Activated CD8-positive, alpha-beta T cell treated with anti-CD3 and anti-CD28 coated beads, Interleukin-2, amount 10 ng/mL, durations not matched to agents 7 days and 5 days (primary cell): ENCODE data around the gene ZMIZ1. TPM values are rescaled to one million over a fixed set of nuclear protein-coding genes. Genes with fewer than 3 reads are reported as not detected.

Experiments
- ATAC-seq: fragments of 150-1000 bp; cut with Tn5 transposase; one replicate; pipeline ENCODE4 v1.10.0; 2021; ENCODE audit warnings: moderate library complexity
- CTCF ChIA-PET: fragments of 350-600 bp; sonication (Branson Sonifier 250); formaldehyde crosslinking; loops from one replicate; lab custom pipeline; 2021; ENCODE audit warnings: antibody characterized with exemption; lab: Charles Lee
- POLR2A ChIA-PET: fragments of 350-600 bp; sonication (Branson Sonifier 250); formaldehyde crosslinking; loops from one replicate; lab custom pipeline; 2021; ENCODE audit warnings: antibody characterized with exemption; lab: Charles Lee
- DNase-seq: peaks from one replicate; pipeline ENCODE4 v3.0.0-alpha.2; 2020
- H3K27ac Mint-ChIP-seq: one replicate; pipeline ENCODE4 v1.8.0; 2021; ENCODE audit warnings: mild to moderate bottlenecking, mixed read lengths
- H3K27me3 Mint-ChIP-seq: one replicate; pipeline ENCODE4 v1.8.0; 2021; ENCODE audit warnings: low read depth, mixed read lengths
- H3K36me3 Mint-ChIP-seq: one replicate; pipeline ENCODE4 v1.8.0; 2021; ENCODE audit warnings: low read depth, mixed read lengths
- H3K4me1 Mint-ChIP-seq: one replicate; pipeline ENCODE4 v1.8.0; 2021; ENCODE audit warnings: low read depth, mixed read lengths
- H3K4me3 Mint-ChIP-seq: one replicate; pipeline ENCODE4 v1.8.0; 2021; ENCODE audit warnings: mild to moderate bottlenecking, mixed read lengths
- H3K9me3 Mint-ChIP-seq: one replicate; pipeline ENCODE4 v1.8.0; 2022; ENCODE audit warnings: mixed read lengths; ENCODE audit not compliant: insufficient read depth
- total RNA-seq, 2 experiments: library from RNA; stranded (reverse); gene quantifications; one replicate each; pipeline ENCODE4 v1.2.3, GENCODE V29; 2021

The ZMIZ1 gene
- total RNA-seq, 2 experiments from 2014 or later = 39.9 to 40.6 TPM

GRCh38 chr10:79055892-79056291 is 12.9 kb upstream of the ZMIZ1 start:
- ATAC-seq (no peak), DNase-seq (no peak)
- Mint-ChIP-seq H3K4me3 (no peak overlapping the region), H3K4me1 (peaks cover 2% of the 10 kb centered on the region), H3K27me3 (no peaks in the 10 kb centered on the region), H3K27ac (no peak overlapping the region), H3K9me3 (no peaks in the 10 kb centered on the region), H3K36me3 (no peaks in the 10 kb centered on the region)
- CTCF ChIA-PET = no interaction called here
- POLR2A ChIA-PET = interaction anchor here (0.6 kb wide), 1 partner anchor 28 kb away, joined by 4 read pairs; no protein-coding TSS in a partner anchor

DNA sequence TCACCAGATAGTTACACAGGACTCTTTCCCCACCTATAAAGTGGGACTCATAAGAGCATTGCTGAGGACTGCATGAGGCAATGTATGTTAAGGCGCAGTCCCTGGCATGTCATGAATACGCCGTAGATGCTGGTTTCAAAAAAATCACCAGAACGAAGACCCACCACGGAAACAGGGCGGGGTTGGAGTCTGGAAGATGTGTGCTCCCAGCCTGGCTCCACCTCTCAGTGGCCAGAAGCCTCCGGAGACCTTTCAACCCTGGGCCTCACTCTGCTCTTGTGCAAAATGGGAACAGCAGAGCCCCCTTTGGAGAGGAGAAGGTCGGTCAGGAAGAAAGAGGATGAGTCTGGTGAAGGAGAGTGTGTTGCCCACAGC is 12.4 kb upstream of the ZMIZ1 start:
- ChIA-PET POLR2A (no interaction called here), CTCF (no interaction called here)
- no peak overlapping the region for H3K4me3 Mint-ChIP-seq
- no peaks in the 10 kb centered on the region for H3K36me3 Mint-ChIP-seq
- H3K27me3 Mint-ChIP-seq = no peaks in the 10 kb centered on the region
- H3K27ac Mint-ChIP-seq = no peak overlapping the region
- DNase-seq (no peak), ATAC-seq (no peak)
- H3K9me3 Mint-ChIP-seq = no peaks in the 10 kb centered on the region
- no peaks in the 10 kb centered on the region for H3K4me1 Mint-ChIP-seq

GRCh38 chr10:79056736-79057391 is 11.9 kb upstream of the ZMIZ1 start:
- no peaks in the 10 kb centered on the region for H3K4me1 Mint-ChIP-seq
- H3K9me3 Mint-ChIP-seq = no peaks in the 10 kb centered on the region
- no peak overlapping the region for H3K4me3 Mint-ChIP-seq
- ChIA-PET CTCF (no interaction called here), POLR2A (no interaction called here)
- no peaks in the 10 kb centered on the region for H3K27me3 Mint-ChIP-seq
- H3K27ac Mint-ChIP-seq = no peak overlapping the region
- DNase-seq = no peak
- H3K36me3 Mint-ChIP-seq = no peaks in the 10 kb centered on the region
- no peak for ATAC-seq

DNA sequence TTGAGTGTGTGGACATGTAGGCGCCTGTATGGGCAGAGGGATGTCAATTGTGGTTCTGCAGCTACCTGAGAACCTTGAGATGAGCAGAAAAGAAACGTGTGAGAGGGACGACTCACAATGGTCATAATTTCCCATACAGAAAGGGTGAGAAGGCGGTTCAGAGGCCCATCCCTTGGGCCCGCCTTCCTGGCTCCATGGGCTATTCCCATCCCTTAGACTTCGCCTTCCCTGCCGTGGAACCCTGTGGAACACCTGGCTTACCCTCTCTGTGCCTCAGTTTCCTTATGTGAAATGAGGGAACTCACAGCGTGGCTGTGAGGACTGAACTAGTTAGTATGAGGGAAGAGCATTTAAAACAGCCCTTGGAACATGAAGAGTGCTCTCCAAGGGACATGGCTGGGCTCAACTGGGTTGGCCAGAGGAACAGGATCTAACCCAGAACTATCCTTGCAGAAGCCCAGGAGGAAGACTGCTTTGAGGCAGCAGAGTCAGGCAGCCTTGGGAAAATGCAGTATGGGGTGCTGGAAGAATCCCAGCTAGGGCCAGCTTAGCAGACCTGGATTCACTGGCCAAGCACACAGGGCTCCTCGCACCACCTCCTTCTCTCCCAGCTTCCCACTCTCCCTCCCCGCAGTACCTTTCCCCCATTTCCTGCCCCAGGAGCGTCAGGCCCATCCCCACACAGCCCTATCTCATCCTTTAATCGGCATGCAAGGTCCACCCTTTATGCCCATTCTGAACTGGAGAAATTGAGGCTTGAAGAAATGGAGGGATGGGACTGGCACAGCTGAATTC is 11.1 kb upstream of the ZMIZ1 start:
- H3K27me3 Mint-ChIP-seq = no peaks in the 10 kb centered on the region
- ATAC-seq = no peak
- CTCF ChIA-PET = interaction anchor here (0.9 kb wide), 1 partner anchor 138 kb away, joined by 3 read pairs; no protein-coding TSS in a partner anchor
- DNase-seq = no peak
- peaks cover 3% of the 10 kb centered on the region for H3K4me1 Mint-ChIP-seq
- H3K27ac Mint-ChIP-seq = no peak overlapping the region
- no peak overlapping the region for H3K4me3 Mint-ChIP-seq
- POLR2A ChIA-PET = no interaction called here
- no peaks in the 10 kb centered on the region for H3K36me3 Mint-ChIP-seq
- no peaks in the 10 kb centered on the region for H3K9me3 Mint-ChIP-seq

DNA sequence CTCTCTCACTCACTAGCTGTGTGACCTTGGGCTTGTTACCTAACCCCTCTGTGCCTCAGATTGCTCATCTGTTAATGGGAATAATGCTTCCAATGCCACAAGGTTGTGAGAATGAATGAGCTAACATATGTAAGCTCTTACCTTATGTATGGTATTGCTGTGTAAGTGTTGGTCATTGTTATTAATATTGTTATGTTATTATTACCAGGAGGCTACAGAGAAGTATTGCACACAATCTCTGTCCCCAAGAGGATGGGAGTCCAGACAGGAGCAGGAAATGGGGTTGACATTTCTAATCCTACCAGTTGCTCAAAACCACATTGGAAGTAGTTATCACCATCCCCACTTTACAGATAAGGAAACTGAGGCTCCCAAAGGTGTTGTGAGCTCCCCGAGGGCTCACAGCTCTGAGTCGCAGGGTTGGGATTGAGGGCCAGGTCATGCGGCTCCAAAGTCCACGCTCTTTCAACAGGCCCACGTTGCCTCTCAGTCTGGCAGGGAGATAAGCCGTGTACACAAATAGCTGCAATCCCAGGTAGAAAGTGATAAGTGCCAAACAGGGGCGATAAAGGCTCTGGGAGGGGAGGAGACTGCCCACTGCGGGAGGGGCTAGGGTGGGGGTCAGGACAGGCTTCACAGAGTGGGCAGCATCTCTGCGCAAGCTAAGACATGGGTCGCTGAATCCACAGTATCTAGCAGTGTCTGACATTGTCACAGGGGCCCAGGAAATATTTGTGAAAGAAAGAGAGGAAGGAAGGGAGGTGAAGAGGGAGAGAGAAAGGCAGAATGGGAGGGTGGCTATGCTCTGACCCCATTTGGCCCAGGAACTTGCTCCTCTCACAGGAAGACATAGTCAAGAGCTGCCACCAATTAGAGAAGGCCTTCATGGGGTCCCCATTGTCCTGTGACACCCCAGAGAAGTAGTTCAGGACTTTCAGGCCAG is 9.6 kb upstream of the ZMIZ1 start:
- no peak for ATAC-seq
- Mint-ChIP-seq H3K4me3 (no peak overlapping the region), H3K27ac (peak overlapping the region; percentile 58), H3K9me3 (no peaks in the 10 kb centered on the region), H3K36me3 (no peaks in the 10 kb centered on the region), H3K4me1 (peaks cover 18% of the 10 kb centered on the region), H3K27me3 (no peaks in the 10 kb centered on the region)
- POLR2A ChIA-PET = interaction anchor here (1.0 kb wide), 1 partner anchor 12 kb away, joined by 3 read pairs; no protein-coding TSS in a partner anchor
- CTCF ChIA-PET = interaction anchor here (1.1 kb wide), 1 partner anchor 136 kb away, joined by 3 read pairs; no protein-coding TSS in a partner anchor
- DNase-seq = no peak

DNA sequence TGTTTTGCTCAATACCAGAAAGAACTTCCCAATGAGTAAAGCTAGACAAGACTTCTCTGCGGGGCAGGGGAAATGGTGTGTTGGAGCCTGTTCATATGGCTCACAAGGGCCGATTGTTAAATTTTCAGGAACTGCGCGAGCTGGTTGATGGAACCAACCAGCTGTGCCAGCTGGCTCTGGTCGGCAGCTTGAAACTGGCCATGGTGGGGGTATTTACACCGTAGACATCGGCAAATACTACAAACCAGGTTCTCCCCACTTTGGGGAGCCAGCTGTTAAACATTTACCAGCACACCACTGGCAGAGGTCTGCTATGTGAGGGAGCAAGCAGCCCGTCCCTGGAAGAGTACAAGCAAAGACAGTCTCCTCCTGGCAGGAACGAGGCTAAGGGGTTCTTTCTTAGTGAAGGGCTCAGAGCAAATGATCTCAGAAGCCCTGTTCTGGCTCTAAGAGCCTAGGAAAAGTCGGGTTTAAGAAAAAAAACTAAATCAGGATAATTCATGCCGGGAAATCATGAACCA is 8.8 kb upstream of the ZMIZ1 start:
- ATAC-seq = no peak
- Mint-ChIP-seq H3K4me1 (peaks cover 24% of the 10 kb centered on the region), H3K27me3 (no peaks in the 10 kb centered on the region), H3K4me3 (no peak overlapping the region), H3K9me3 (no peaks in the 10 kb centered on the region), H3K36me3 (no peaks in the 10 kb centered on the region), H3K27ac (no peak overlapping the region)
- DNase-seq = no peak
- CTCF ChIA-PET = interaction anchor here (1.1 kb wide), 1 partner anchor 135 kb away, joined by 3 read pairs; no protein-coding TSS in a partner anchor
- POLR2A ChIA-PET = interaction anchor here (1.0 kb wide), 1 partner anchor 11 kb away, joined by 3 read pairs; no protein-coding TSS in a partner anchor

DNA sequence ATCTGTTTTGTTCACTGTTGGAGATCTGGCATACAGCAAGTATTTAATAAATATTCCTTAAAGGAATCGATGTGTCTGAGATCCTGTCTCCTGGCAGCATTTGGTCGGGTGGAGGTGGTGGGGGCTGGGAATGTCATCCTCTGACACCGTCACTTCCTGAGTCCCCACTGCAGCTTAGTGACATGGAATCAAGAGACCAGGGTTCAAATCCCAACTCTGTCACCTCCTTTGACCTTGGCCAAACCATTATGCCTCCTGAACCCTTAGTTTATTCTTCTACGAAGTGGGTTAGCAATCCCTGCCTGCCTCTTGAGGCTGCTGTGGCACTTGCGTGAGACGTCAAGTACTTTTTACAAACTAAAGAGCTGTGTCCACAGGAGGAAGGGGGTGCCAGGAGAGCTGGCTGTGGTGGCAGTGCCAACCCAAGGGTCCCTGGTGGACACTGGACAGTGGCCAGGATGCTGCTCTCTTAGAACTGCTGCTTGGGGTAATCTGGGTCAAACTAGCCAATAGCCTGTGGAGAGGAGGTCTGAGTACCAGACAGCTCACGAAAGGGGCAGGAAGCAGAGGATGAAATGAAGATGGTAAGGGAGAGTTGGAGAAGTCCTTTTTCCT is 8.0 kb upstream of the ZMIZ1 start:
- no peak overlapping the region for H3K27ac Mint-ChIP-seq
- H3K4me3 Mint-ChIP-seq = no peak overlapping the region
- ChIA-PET POLR2A (interaction anchor here (1.0 kb wide), 1 partner anchor 10 kb away, joined by 3 read pairs; no protein-coding TSS in a partner anchor), CTCF (no interaction called here)
- H3K36me3 Mint-ChIP-seq = no peaks in the 10 kb centered on the region
- no peaks in the 10 kb centered on the region for H3K9me3 Mint-ChIP-seq
- no peaks in the 10 kb centered on the region for H3K27me3 Mint-ChIP-seq
- DNase-seq = no peak
- ATAC-seq = no peak
- peaks cover 33% of the 10 kb centered on the region for H3K4me1 Mint-ChIP-seq

DNA sequence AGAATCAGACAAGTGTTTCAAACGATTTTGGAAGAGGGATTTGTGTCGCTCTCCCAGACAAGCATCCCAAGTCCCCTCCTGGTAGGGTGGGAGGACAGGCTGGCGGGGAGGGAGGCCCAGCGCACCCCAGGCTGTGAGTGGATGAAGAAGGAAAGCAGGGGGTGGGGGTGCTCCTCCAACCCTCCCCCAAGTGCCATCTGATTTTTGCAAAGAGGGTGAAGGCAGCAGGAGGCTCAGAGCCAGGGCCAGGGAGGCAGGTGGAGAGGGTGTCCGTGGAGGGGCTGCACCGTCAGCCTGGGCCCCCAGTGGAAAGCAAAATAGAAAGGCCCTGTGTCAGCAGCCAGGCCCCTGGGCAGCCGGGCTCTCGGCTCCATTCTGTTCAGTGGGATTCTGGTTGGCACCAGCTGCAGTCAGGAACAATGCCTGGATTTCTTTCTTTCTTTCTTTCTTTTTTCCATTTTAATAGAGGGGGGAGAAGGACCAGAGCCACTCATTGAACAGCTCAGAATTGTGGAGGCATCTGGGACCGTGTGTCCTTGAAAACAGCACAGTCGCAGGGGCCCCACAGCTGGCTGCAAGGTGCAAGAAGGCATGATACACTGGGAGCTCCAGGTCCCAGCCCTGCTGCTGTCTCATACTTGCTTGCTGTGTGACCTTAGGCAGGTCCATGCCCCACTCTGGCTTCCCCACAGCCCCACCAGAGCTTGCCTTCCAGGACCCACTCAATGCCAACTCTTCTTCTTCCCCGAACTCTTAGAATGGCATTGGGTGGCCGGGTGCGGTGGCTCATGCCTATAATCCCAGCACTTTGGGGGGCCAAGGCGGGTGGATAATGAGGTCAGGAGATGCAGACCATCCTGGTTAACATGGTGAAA is 7.1 kb upstream of the ZMIZ1 start:
- ChIA-PET CTCF (no interaction called here), POLR2A (no interaction called here)
- no peaks in the 10 kb centered on the region for H3K9me3 Mint-ChIP-seq
- no peak overlapping the region for H3K27ac Mint-ChIP-seq
- DNase-seq = no peak
- peaks cover 41% of the 10 kb centered on the region for H3K4me1 Mint-ChIP-seq
- no peaks in the 10 kb centered on the region for H3K36me3 Mint-ChIP-seq
- H3K4me3 Mint-ChIP-seq = no peak overlapping the region
- no peak for ATAC-seq
- no peaks in the 10 kb centered on the region for H3K27me3 Mint-ChIP-seq

DNA sequence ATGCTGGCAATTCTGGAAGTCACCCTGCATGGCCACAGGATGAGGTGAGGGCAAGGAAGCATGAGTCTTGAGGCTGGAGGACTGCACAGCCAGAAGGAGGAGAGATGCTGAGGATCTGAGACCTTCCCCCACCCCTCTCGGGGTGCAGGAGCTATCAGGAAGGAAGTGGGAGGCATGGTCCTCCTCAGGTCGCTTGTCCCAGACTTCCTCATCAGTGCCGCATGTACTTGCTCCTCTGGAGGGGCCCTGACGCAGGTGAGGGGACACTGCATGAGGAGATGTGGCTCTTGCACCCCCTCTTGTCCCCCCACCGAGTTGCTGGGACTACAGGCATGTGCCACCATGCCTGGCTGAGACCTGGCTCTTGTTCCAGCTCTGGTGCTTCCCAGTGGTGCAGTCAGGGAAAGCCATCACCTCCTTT is 5.7 kb upstream of the ZMIZ1 start:
- CTCF ChIA-PET = no interaction called here
- no peak for DNase-seq
- H3K4me1 Mint-ChIP-seq = peaks cover 48% of the 10 kb centered on the region
- no peak overlapping the region for H3K4me3 Mint-ChIP-seq
- H3K27ac Mint-ChIP-seq = no peak overlapping the region
- POLR2A ChIA-PET = no interaction called here
- no peaks in the 10 kb centered on the region for H3K27me3 Mint-ChIP-seq
- no peak for ATAC-seq
- no peaks in the 10 kb centered on the region for H3K36me3 Mint-ChIP-seq
- no peaks in the 10 kb centered on the region for H3K9me3 Mint-ChIP-seq

DNA sequence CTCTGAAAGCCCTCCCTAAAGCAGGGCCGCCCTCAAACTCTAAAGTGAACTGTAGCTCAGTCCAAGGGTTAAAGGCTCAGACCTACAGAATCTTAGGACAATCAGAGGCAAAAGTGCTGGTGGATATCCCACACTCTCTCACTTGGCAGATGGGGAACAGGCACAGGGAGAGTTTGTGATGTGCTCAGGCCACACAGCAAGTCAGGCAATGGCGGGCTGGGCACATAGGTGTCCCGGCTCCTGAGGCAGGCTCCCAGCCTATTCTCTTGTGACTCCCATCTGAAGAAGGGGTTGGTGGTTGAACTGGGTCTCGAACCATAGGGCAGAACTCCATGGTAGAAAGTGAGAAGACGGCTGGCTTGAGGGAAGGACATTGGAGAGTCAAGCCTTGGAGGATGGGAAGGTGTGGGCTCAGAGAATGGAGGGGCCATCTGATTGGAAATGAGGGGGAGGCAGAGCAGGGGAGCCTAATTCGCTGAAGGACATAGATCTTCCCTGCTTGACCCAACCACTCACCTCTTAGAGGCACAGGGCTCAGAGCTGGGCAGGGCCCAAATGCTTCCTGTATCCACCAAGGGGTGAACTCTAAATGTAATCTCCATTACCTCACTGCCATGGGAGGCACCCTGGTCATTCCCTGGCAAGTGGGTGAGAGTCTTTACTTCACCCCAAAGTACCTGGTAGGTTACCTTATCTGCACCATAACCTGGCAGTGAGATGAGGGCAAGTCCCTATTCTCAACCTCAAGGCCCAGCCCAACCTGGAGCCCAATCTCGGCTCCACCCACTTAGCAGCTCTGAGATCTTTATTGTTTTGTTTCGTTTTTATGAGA is 4.9 kb upstream of the ZMIZ1 start:
- ATAC-seq (no peak), DNase-seq (no peak)
- Mint-ChIP-seq H3K4me1 (peaks cover 51% of the 10 kb centered on the region), H3K4me3 (no peak overlapping the region), H3K27ac (peak overlapping the region; percentile 3), H3K27me3 (no peaks in the 10 kb centered on the region), H3K36me3 (no peaks in the 10 kb centered on the region), H3K9me3 (no peaks in the 10 kb centered on the region)
- ChIA-PET POLR2A (no interaction called here), CTCF (interaction anchor here (0.8 to 4.2 kb wide), 4 partner anchors 11 to 132 kb away, joined by 3 to 22 read pairs (median 11); no protein-coding TSS in a partner anchor)
